GM19328 (cell line): ENCODE measurements around the gene VSNL1.
"Not testable (repeated sequence)": the region's sequence is repeated elsewhere in the genome, so short reads cannot be mapped to it uniquely, and the experiment has no call there.

Source experiments
- ATAC-seq: cut with Tn5 transposase; IDR thresholded peaks from one replicate; pipeline ENCODE4 v1.9.1; 2021; ENCODE audit warnings: mild to moderate bottlenecking, moderate library complexity; ENCODE audit not compliant: unreplicated experiment

VSNL1 gene

DNA sequence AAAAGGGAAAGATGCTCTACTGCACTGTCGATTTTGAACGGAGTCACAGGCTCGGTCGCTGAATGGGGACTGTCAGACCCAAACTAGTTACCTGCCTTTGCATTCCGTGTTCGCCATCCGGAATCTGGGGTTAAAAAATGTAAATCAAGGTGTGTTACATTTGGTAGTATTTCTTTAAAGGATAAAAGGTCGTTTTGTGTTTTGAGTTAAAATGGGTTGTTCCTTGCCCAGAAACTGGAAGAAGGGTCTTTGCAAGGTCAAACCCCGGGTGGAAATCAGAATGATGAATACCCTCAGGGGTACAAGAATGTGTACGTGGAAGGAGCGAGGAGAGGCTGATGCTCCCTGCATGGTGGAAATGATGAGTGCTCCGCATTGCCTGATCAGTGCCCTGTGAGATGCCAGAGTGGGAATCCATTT lies 1.0 kb downstream of the VSNL1 start:
- ATAC-seq, result no peak

DNA sequence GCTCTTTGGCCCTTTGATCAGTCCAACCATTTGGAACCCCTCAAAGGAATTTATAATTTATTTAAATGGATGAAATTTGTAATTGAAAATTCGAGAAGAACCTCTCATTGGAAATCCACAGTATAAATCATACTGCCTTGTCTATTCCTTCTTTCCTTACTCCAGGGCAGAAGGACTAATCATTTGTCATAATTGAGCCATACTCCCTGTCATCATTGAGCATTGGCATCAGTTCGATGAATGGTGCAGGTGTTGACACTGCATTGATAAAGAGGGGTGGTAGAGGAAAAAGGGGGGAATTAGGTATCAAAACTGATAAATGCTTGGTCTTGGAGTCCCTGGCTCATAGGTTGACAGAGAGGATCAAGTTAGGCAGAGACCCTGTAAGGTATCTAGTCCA lies 2.0 kb downstream of the VSNL1 start:
- ATAC-seq, result no peak

DNA sequence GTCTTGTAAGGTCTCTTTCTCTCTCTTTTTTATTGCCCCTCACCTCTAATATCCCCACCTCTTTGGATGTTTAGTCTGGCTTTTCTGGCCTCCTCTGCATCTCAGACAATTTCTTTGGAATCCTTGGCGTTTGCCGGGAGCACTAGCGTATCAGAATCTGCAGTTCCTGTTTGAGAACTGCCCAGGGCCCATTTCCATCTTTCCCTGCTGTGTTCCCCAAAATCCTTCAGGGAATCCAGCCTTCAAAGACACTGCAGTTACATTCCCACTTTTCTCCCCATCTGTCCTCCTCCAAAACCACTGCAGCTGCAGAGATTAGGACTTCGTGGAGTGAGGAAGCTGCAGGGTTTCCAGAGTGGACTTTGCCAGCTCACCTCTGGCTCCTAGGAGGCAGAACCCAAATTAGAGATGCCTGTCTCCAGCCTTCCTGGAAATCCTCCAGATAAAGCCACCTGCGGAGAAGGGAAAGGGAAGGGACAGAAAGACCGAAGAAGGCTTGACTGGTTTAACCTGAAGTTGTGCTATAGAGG lies 2.7 kb downstream of the VSNL1 start:
- no peak for ATAC-seq

DNA sequence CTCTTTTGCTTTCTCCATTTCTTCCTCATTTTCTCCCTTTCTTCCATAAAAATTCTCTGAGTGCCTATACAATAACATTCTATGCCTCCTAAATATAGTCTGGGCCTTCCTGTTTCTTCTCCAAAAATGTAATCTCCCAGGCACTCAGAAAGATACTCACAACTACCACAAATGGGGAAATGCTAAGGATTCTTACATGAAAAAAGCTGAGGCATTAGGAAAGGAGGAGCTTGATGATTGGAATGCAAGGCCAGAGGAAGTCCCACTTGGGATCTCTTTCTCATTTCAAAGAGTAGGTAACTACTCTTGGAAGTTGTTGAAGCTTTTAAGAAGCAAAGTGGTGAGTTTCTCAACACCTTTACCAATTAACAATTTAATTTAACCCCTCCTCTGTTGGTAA lies 3.4 kb downstream of the VSNL1 start:
- ATAC-seq, result no peak

DNA sequence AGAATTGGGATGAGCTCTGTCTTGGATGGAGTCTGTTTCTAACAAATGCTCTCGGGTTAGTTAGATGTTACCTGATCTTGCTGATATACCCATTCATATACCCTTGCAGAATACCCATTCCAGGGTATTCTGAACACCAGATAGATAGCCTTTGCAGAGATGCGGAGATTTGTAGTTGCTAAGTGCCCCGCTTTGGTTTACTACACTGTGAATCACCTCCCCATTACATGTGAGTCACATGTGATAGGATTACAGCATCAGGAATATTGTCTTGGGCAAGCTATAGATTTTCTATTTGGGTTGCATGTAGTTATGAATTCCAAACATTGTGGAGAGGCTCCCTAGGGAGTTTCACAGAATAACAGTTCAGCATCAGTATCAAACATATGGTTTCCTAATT lies 3.8 kb downstream of the VSNL1 start:
- no peak for ATAC-seq

DNA sequence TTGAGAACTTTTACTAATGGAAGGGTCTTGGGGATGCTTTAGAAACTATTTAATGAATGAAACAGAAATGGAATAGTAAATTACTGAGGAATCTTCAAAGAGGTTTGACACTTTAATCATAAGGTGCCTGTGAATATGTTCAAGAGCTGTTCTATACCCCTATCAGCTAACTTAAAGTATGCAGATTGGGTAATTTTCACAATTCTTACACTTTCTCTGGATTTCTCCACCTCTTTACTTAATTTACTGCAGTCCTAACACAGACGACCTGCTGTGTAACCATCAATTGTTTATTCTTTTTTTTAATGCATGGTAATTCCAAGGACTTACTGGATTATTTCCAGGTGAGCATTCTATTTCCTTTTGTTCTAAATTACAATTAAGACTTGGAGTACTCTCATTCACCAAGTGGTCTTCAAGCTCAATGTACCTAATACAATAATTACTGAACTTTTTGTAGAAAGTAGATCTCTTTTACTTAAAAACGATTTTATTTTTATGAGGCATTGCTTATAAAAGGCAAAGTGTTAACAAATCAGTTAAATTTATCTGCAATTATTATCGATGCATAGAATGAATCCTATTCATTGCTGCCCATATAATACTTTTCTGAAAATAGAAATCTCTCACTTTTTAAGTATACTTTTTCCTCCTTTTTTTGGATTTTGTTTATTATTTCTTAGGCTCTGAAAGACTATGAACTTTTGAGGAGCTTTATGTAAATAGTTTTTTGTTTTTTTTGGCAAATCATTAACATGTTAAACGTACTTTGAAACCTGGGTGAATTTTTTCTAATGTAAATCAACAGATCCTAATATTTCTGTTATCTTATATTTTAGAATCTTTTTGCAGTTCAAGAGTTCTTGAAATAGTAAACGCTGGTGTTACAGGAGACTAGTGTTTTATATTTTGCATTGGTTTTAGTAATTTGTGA lies 5.5 kb downstream of the VSNL1 start:
- no peak for ATAC-seq

DNA sequence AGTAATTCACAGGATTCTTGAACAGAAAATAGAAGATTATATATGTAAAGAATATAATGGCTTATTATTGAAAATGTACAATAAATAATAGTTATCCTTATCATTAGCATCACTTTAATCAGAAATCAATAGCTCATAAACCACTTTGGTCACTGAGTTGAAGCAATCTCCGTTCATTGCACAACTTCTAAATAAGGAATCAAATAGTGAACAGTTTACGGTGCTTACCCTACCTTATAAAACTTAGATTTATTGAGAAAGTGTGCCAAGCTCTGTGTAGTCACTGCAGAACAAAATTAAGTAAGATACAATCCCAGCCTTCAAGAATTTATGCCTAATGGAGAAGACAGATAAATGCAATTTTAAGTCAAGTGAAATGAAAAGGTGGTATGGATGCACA lies 6.7 kb downstream of the VSNL1 start:
- ATAC-seq, result no peak

DNA sequence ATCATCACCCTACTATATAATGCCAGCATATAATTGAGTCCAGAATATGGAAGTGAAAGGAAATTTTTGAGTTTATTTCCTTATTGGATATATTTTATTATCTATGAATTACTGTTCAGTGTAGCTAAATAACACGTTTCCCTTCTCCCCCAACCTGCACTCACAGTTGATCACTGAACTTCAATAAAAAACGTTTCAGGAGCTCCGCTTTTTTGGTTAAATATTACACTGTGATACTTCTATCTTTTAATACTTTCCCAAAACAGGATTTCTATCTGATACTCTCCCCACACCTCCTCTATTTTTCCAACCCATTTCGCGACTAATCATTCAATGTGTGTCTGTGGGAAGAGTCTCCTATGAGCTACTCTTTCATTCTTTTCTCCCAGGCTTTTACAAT lies 7.2 kb downstream of the VSNL1 start:
- no peak for ATAC-seq

DNA sequence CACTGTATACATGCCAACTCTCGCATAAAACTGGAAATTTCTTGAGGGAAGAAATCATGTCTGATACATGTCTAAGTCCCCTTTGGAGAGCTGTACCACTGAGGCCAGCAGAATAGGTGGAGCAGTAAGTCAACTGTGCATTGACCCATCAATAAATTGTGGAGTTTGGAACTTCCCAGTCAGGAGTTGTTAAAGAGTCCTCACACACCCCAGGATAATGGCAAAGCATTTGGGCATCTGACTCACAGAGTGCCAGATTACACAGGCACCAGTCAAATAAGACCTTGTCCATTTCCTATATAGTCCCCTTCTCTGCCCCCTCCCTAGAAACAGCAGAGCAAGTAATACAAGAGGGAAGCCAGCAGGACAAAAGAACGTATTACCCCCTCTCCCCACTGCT lies 10.4 kb downstream of the VSNL1 start:
- no peak for ATAC-seq

DNA sequence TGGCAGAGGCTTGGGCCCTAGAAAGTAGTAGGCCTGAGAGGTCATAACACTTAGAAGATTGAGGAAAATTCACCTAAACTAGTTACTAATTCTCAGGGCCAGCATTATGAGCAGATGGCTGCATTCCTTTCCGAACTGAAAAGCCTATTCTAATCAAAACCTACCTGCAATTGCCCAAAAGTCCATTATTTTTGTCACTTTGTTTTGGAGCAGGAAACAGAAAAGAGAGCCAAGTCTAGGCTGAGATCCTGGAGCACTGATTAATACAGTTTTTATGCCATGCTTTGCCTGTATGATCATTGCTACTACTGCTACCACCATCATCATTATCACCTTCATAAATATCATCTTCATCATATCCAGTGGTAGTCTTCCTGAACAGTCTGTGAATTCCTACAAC lies 14.7 kb downstream of the VSNL1 start:
- ATAC-seq, result no peak

DNA sequence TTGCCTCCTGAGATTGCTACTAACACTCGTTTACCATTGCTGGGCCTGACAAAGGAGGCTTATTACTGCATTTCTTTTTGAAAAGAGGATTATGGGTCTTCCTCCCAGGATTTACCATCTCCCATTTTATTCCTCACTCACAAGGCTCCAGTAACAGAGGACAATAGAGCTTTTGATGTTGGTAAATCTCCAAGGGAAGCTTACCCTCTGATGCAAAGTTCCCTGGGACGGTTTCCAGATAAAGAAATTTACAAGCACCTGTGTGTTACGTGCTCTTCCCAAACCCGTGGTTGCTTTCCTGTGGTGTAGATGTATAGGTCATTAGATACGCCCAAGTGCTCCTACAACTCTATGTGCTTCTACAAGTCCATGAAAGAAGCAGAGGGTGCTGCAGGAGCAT lies 17.1 kb downstream of the VSNL1 start:
- ATAC-seq, result no peak

DNA sequence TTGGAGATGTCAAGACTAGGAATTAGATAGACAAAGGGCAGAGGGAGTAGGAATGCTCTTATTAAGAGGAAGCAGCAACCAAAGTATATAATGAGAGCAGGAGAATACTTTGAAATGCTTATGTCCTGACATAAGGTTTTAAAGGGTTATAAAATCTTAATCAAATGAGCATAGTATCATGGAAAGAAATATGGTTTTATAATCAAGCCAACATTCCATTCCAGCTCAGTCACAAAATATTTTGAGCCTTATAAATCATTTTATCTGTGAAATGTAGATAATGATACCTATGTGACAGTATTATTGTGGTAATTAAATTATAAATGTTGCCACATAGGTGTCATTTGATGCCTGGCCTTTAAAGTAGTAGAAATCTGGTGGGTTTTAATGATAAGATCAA lies 17.6 kb downstream of the VSNL1 start:
- no peak for ATAC-seq

DNA sequence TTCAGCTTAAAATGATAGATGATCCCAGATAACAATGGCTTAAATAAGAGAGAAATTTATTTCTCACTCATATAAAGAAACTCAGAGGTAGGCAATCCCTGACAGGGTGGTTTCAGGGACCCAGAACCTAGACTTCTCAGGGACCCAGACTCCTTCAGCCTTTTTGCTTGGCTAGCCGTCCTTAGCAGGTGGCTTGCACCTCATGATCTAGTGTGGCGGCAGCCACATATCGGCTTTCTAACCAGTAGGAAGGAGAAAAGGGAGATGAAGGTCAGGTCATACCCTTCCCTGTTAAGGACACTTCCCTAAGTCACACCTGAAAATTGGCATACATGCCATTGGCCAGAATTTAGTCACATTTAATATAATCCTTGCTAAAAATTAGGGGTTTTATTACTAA lies 18.4 kb downstream of the VSNL1 start:
- ATAC-seq, result no peak

DNA sequence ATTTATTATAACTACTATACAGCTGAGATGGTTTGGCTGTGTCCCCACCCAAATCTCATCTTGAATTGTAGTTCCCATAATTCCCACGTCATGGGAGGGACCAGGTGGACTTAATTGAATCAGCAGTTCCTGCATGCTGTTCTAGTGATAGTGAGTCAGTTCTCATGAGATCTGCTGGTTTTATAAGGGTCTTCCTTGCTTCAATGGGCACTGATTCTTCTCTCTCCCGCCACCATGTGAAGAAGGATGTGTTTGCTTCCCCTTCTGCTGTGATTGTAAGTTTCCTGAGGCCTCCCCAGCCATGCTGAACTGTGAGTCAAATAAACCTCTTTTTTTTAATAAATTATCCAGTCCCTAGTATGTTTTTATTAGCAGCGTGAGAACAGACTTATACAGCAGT lies 25.2 kb downstream of the VSNL1 start:
- not testable (repeated sequence) for ATAC-seq

DNA sequence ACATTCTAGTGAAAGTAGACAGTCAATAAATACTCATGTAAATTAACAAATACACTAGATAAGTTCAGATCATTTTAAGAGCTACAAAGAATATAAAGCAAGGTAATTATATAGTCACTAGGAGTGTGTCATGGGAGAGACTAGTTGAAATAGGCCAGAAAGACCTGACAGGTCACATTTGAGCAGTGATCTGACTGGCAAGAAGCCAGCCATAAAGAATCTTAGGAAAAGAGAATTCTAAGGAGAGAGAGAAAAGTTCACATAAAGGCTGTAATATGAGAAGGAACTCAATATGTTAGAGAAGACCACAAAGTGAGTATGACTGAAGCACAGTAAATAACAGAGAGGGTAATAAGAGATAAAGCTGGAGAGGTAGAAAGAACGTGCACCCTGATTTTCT lies 31.2 kb downstream of the VSNL1 start:
- no peak for ATAC-seq

DNA sequence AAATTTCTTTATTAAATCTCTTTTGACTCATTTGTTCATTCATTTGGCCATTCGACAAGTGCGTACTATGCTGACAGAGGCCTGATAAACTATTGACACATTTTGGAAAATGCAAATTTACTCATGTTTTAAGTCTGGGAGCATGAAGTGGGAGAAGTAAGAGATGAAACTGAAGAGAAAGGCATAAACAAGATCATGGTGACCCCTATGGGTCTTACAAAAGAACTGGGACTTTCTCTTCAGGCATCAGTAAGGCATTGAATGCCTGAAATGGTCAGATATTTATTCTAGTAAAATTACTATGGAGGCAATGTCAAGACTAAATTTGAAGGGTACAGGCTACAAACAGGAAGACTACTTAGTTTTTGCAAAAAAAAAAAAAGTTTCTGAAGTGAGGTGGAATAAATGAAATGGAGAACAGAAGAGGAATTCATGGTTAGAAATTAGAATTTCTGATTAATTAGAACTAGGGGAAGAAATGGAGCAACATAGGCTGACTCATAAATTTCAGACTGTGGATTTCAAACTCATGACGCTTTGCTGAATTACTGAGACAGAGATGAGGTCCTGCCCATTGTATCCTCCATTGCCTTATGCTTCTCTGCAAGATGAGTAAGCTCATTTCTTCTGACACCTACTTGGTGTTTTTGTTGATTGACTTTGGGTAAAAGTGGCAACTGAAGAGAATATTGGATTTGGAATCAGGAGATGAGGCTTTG lies 32.7 kb downstream of the VSNL1 start:
- ATAC-seq, result no peak

DNA sequence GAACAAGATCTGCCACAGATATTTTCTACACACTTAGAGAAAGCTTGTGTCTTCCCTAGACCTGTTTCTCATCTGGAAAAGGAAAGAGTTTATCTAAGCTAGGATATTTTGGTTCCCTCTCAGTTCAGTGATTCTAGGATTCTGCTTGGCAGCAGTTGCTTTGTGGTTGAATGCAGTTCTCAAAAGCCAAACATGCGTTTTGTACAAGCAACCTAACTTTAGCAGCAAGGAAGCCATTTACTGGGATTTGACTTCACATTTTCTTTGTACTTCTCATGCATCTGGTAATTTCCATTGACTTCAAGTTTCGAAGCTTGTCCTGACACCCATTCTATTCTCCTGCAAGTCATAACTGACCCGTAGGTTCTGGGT lies 33.3 kb downstream of the VSNL1 start:
- no peak for ATAC-seq

DNA sequence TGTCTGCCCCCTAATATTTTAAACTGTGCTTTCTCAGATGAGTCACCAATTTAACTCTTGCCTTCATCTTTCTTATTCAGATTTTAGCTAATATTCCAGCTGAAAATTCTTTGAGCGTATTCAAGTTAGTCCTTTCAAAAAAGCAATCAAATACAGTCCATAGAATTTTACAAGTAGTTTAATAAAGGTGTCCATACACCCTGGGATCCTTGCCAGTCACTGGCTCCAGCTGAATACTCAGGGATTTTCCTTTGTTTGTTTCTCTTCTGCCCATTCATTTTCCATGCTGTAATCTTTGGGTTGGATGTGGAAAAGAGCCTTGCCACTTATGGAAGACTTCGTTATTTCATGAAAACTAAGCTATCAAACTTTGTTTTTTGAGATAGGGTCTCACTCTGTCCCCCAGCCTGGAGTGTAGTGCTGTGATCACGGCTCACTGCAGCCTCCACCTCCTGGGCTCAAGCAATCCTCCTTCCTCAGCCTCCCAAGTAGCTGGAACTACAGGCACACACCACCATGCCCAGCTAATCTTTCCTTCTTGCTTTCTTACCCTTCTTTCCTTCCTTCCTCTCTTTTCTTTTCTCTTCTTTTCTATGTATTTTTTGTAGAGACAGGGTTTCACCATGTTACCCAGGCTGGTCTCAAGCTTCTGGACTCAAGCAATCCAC lies 34.0 kb downstream of the VSNL1 start:
- ATAC-seq, result no peak

DNA sequence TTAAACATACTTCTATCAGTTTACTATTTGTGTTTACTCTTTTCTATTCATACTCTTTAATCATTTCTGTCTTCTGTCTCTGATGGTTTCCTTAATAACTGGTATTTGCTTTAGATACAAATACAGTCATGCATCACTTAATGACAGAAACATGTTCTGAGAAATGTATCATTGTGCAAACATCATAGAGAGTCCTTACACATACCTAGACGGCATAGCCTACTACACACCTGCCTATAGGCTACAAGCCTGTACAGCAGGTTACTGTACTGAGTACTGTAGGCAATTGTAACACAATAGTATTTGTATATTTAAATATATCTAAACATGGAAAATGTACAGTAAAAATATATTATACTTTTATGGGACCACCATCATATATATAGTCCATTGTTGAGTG lies 36.3 kb downstream of the VSNL1 start:
- no peak for ATAC-seq

DNA sequence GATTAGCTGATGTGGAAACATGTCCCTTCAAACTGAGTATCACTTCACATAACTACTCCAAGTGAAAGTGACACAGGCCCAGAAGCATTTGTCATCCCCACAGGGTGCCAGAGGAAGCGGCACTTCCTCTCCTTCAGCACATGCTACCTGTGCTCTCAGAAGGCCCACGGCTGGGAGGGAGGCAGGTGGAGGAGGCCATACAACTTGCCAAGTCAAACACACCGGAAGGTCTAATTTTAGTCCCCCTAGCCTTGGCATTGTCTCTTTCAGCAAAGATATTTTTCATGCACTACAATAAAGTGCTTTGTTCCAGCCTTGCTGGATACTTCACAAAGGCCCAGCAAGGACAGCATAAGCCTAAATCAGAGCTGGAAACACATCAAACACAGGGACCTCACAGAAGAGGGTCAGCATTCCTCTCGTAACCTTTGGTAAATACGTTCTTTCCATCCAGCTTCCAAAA lies 38.0 kb downstream of the VSNL1 start:
- ATAC-seq, result no peak

DNA sequence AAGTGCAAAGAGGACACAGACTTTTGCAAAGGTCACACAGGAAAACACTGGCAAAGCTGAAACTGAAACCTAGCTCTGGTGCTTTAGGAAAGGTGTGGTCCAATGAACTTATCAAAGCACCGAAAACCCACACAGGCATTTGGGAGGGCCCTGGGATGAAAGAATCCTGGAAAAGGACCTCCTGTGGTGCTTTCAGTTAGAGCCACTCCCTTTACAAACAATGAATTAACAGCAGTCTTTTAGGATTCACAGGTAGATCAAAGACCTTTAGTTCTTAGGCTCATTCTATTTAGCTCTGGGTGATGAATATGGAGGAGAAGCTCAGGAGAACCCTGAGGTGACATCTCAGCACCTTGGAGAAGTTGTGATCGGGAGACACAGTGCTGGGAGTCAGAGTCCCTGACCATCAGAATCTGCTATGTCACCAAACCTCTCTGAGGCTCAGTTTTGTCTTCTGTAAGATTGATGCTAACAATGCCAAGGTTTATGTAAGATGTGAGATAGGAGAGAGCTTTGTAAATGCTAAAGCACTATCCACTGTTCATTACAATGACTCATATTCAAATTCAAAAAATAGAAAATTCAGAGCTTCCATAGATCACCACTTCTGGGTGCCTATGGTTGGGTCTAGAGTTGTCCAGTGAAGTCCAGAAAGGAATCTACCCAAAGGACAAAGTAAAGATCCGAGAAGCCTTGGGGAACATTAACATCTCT lies 39.3 kb downstream of the VSNL1 start:
- no peak for ATAC-seq
